Fibroblast of skin of abdomen (primary cell): ENCODE measurements around the gene KANK2.
"Not testable (repeated sequence)": the region's sequence is repeated elsewhere in the genome, so short reads cannot be mapped to it uniquely, and the experiment has no call there.

Source experiments
- DNase-seq: peaks from one replicate; pipeline ENCODE4 v3.0.0-alpha.2; 2013

KANK2 gene

DNA sequence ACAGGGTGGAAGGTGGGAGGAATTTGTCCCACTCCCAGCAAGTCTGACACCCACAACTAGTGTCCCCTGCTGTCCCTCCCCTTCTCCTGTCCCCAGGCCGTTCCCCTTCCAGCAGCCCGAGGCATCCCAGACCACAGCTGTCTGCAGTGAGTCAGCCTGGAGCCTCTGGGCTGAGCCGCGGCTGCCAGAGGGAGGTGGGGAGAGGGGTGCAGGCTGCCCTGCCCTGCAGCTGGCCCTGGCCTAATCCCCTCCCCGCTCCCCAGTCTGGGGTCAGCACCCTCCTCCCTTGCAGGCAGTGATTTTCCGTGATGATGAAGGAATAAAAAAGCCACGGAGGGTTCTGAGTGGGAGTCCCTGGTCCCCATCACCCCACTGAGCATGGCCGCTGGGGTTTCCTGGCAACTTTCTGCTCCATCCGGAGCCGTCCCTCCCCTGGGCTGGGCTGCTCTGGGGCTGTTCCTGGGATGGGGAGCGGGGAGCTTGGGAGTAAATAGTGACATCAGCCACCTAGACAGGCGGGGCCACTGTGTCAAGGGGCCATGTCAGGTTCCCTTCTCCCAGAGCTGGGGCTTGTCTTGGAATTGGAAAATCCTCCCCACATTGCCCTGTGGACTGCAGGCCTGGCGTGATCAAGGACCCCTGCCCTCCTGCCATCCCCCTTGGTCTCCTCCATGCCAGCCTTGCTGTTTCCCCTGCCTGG, 58.6 kb downstream of the KANK2 start:
- peak; percentile 84 for DNase-seq

DNA sequence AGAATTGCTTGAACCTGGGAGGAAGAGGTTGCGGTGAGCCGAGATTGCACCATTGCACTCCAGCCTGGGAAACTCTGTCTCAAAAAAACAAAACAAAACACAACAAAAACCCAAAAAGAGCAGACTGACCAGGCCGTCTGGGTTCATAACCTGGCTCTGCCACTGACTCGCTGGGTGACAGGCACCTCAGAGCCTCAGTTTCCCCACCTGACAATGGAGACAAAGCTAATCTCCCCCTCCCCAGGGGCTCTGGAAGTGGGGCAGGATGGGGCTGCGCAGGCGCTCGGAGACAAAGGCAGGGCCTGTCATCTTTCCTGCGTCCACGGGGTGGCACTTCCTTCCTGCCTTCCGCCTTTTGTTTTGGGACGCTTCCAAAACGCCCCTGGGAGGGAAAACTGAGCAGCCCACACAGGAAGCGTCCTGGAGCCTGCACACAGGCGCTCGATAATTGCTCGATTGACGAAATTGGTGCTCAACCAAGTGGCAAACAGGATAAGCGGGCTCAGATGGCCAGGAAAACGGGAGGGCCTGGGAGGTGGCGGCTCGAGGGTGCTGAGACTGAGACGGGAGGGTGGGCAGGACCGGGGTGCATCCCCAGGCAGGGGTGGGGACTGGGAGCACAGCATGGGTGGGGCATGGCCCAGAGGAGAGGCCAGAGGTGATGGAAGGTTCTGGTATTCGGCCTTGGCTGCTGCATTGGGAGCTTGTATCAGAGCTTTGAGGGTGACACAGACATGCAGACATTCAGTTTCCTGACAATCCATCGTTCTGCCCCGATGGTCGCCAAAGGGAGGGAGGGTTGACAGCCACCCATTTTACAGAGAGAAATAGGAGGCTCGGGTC, 59.6 kb downstream of the KANK2 start:
- DNase-seq: peak; percentile 93

DNA sequence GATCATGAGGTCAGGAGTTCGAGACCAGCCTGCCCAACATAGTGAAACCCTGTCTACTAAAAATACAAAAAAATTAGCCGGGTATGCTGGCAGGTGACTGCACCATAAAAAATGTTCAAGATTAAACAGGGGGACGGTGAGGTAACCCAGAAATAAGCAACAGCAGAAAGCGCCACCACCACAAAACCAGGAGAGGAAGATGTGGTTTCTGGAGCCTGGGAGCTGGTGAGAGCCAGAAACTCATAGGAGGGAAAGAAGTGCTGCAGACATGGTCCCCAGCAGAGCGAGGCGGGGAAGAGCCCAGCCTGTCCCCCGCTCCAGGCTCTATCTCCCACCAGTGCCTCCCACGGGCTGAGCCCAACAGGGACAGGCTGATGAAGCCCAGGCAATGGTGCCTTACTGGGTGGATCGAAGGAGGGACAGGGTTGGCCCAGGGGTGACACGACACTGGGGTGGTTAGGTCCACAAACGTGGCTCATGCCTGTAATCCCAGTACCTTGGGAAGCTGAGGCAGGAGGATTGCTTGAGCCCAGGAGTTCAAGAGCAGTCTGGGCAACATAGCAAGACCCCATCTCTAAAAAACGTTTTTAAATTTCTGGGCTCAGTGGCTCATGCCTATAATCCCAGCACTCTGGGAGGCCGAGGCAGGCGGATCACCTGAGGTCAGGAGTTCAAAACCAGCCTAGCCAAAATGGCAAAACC, 60.8 kb downstream of the KANK2 start:
- DNase-seq: no peak

DNA sequence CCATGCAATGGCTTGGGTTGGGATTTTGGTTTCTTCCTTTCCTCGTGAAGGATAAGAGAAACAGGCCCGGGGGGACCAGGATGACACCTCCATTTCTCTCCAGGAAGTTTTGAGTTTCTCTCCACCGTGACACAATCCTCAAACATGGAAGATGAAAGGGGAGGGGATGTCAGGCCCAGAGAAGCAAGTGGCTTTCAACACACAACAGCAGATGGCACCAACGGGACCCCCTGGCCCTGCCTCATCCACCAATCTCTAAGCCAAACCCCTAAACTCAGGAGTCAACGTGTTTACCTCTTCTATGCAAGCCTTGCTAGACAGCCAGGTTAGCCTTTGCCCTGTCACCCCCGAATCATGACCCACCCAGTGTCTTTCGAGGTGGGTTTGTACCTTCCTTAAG, 65.9 kb downstream of the KANK2 start:
- DNase-seq: no peak

DNA sequence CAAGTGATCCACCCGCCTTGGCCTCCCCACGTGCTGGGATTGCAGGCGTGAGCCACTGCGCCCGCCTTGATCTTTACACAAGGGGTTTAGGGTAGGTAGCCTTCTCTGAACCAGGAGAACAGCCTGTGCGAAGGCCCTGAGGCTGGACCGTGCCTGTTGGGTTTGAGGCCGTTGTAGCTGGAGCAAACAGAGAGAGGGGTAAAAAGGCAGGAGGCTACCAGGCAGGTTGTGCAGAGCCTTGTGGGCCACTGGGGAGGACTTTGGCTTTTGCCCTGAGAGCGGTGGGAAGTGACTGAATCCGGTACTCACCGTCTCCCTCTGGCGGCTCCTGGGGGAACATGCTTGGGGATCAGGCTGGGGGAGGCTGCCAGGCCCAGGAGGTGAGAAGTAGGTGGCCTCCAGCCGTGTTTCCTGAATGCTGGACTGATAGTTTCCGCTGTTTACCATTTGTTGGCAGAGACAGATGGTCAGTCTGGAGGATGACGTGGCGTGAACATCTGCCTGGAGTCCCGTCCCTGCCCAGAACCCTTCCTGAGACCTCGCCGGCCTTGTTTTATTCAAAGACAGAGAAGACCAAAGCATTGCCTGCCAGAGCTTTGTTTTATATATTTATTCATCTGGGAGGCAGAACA, 66.4 kb downstream of the KANK2 start:
- peak; percentile 57 for DNase-seq

DNA sequence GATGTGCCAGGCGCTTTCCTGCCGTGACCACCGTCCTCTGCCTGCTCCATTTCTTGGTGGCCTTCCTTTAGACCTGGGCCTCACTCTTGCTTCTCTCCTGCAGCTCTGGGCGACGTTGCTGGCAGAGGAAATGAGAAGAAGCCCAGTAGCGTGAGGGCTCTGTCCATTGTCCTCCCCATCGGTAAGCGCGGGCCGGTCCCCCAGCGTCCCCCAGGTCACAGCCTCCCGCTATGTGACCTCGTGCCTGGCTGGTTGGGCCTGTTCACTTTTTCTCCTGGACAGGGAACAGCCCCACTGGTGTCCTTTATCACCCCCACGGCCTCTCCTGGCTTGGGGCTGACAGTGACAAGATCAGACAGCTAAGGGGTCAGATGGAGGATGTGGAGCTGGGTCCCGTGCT, 69.4 kb downstream of the KANK2 start:
- no peak for DNase-seq

DNA sequence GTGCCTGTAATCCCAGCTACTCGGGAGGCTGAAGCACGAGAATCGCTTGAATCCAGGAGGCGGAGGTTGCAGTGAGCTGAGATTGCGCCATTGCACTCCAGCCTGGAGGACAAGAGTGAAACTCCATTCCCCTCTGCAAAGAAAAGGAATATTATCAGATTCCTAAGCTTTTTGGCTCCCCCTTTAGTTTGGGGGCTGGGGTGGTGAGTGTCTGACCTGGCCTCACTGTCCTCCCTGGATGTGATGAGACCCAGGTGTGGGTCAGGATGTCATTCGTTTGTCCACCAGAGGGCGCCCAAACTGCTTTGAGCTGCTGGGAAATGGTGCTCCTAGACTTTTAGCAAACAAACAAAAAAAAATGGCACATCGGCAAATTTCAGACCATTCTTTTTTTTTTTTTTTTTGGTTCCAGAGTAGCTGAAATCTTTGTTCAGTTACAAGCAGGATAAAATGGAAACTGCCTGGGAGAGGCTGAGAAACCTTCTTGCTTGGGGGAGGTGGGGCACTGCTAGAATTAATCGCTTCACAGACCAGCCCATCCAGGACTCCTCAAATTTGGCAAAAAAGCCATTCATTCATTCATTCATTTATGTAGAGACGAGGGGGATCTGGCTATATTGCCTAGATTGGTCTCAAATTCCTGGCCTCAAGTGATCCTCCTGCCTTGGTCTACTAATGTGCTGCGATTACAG, 71.2 kb downstream of the KANK2 start:
- peak; percentile 61 for DNase-seq

DNA sequence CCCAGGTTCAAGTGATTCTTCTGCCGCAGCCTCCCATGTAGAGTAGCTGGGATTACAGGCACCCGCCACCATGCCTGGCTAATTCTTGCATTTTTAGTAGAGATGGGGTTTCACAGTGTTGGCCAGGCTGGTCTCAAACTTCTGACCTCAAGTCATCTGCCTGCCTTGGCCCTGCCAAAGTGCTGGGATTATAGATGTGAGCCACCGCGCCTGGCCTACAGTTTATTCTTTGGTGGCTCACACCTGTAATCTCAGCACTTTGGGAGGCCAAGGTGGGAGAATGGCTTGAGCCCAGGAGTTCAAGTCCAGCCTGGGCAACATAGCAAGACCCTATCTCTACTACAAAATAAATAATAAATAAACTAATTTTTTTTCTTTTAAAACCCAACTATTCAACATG, 73.2 kb downstream of the KANK2 start:
- not testable (repeated sequence) for DNase-seq

DNA sequence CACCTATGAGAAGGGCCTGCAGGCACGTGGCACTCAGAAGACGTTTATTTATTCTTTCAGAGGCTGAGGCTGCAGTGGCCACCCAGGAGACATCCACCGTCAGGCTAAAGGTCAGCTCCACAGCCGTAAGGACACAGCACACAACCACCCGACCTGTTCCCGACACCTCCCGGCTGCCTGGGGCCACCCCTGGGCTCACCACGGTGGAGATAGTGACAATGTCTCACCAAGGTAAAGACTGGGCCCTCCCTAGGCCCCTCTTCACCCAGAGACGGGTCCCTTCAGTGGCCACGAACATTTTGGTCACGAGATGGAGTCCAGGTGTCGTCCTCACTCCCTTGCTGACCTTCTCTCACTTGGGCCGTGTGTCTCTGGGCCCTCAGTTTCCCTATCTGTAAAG, 74.2 kb downstream of the KANK2 start:
- DNase-seq: no peak

DNA sequence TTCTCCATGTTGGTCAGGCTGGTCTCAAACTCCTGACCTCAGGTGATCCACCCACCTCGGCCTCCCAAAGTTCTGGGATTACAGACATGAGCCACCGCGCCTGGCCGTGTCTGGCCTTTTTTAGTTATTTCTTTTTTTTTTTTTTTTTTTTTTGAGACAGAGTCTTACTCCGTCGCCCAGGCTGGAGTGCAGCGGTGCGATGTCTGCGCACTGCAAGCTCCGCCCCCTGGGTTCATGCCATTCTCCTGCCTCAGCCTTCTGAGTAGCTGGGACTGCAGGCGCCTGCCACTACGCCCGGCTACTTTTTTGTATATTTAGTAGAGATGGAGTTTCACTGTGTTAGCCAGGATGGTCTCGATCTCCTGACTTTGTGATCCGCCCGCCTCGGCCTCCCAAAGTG, 75.4 kb downstream of the KANK2 start:
- DNase-seq: not testable (repeated sequence)

DNA sequence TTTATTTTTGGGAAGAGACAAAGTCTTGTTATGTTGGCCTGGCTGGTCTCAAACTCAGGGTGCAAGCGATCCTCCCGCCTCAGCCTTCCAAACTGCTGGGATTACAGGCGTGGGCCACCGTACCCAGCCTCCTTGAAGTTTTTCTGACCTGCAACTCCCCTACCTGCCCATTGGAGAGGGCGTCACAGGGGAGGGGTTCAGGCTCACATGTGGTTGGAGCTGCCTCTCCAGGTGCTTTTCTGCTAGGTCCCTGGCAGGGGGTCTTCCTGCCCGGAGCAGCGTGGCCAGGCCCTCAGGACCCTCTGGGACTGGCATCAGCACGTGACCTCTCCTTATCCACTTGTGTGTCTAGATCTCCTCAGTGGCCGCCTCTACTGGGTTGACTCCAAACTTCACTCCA, 80.8 kb downstream of the KANK2 start:
- DNase-seq: no peak

DNA sequence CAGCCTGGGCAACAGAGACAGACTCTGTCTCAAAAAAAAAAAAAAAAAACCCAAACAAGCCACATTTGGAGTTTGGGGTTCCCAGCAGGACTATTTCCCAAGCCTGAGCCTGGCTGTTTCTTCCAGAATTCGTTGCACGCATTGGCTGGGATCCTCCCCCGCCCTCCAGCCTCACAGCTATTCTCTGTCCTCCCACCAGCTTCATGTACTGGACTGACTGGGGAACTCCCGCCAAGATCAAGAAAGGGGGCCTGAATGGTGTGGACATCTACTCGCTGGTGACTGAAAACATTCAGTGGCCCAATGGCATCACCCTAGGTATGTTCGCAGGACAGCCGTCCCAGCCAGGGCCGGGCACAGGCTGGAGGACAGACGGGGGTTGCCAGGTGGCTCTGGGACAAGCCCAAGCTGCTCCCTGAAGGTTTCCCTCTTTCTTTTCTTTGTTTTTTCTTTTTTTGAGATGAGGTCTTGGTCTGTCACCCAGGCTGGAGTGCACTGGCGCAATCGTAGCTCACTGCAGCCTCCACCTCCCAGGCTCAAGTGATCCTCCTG, 81.4 kb downstream of the KANK2 start:
- no peak for DNase-seq

DNA sequence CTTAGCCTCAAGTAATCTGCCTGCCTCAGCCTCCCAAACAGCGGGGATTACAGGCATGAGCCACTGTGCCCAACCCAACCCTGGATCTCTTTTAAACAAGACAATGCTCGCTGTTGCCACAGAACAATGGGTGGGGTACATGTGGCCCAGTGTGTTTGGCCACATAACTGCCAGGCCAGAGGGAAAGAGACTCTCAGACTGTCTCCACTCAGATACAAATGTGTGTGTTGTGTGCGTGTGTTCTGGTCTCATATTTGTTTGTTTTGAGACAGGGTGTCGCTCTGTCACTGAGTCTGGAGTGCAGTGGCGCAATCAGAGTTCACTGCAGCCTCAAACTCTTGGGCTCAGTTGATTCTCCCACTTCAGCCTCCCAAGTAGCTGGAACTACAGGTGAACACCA, 82.3 kb downstream of the KANK2 start:
- DNase-seq: no peak
